GF-D8 (cell line): Measurements from ENCODE around the gene GOLIM4.
"Not testable (repeated sequence)": the region's sequence is repeated elsewhere in the genome, so short reads cannot be mapped to it uniquely, and the experiment has no call there.

Experiments used
- DNase-seq: peaks from one replicate; lab custom pipeline; 2025; lab: John Stamatoyannopoulos, UW

GOLIM4 gene

DNA sequence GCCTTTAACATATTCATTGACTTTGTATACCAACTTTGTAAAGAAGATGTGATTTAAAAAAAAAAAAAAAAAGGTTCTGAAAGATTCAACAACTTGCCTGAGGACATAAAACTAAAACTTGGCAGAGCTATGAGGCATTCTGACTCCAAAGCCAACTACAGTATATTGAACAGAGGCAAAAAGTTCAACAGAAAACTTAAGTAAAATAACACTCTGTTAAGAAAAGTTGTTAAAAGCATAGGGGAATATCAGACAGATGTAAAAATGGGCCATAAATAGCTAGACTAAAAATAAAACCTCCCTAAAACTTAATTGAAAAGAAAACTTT is 23.4 kb downstream of the GOLIM4 start:
- no peak for DNase-seq

DNA sequence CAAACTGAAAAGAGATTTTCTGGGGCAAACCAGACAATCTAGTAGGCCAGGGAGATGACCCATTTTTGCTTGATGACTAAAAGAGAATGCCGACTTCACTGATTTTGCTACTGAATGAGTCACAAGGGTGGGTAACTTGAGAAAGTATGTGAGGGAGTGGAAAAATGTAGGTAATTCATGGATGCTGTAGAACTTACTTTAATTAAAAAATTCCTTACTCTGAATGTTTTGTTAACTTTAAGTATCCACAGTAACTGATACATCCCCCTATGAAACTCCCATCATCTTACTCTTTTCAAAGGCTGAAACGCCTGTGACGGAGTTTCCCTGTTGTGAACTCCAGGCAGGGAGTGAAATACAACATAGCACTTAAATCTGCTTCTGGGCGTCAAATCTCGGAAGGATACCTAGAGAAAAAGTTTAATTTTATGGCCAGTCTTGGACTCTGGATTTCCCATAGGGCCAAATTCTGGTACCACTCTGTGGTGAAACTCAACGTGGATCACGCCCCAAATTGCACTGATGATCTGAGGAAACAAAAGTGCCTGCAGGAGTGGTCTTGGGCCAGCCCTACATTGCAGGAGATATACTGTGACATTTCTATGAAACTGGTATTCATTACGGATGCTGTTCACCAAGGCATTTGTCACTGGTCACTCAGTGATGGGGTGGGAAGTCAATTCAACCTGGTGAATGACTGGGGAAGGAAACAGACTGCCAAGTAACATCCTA is 24.0 kb downstream of the GOLIM4 start:
- DNase-seq: no peak

DNA sequence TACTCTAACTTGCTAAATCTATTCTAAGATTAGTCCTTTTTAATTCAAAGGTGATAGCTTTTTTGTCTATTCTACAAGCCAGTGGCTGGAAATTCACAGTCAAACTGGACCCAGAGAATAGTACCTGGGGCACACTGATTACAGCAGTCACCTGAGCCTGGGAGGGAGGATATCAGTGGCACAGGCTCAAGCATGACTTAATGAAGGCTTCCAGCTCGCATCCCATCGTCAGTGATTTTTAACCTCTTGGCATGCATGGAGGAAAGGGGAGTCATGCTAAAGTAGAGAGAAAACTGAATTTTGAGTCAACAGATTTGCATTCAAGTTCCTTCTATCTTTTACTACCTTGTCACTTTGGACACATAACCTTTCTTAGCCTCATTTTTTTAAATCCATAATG is 24.8 kb downstream of the GOLIM4 start:
- no peak for DNase-seq

DNA sequence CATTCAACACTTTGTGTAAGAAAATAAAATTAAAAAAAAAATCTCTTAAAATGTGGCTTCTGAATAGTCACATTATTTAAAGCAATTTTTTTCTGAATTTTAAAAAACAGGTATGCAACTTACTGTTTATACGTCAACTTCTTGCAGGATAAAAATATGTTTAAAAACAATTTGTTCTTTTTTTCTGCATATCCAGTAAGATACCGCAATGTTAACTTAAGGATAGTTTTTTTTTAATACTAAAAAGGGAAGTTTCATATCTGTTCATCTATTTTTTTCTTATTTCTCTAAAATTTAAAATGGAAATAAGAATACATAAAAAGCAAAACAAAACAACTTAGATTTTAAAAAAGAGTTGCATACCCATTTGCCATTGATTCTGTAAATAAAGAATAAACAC is 27.4 kb downstream of the GOLIM4 start:
- no peak for DNase-seq

DNA sequence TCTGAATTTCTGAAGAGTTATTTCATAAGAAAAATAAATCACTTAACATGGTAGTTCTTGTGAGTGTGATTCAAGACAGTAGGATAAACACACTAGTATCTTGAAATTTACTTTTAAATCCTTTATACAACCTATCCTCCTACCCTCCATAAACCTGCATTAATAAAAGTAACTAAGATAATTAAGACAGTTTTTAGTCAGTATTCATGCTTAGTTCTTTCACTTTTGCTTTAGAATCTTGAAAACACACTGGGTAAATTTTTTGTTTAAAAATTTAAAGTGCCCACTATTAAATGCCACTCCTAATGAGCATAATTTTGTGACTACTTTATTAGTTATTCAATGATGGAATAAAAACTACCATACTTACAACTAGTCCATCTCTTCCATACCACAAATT is 28.8 kb downstream of the GOLIM4 start:
- DNase-seq: no peak

DNA sequence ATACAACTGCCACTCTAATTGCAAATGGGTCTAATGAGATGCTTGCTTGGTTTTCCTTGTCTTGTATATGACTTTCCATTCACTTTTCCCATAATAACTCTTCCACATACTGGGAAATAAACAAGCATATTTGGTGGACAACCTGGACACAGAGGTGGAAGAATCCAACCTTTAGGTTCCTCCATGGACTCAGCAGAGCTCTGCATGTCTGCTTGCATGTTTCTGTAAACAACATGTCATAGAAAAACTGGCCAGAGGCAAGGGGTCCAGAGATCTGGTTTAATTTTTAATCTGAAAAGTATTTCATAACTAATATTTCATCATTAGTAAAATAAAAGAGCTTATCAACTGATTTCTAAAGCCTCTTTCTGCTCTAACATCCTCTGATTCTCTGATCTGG is 30.2 kb downstream of the GOLIM4 start:
- no peak for DNase-seq

DNA sequence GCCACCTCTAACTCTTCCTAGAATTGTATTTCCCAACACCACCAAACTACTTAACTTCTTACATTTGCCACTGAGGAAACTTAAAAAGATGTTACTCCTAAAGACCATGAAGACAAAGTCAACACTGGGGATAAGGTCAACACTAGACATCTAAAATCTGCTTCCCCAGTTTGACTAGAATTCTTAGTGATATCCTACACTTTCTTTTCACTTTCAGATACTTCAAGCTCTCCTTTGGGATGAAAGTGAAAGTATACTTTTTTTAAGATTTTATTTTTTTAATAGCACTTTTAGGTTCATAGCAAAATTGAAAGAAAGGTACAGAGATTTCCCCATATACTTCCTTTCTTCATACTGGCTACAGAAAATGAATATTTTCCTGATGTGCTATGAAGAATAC is 32.6 kb downstream of the GOLIM4 start:
- DNase-seq: no peak

DNA sequence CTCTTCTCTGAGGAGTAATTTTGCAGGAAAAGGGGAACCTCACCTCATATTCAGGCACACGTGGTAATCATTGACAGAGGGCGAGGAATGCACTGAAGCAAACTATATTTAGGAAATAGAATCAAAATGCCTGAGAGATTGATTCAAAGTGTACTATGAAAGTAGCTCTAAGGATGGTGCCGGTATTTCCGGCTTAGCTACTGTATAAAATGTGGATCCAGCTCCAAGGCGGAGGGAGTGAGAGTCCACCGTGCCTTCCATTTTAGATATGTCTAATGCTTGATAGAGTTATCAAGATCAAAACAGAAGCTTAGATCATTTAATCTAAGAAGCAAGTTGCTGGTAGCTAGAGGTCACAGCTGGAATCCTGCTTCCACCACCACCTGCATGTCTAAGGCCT is 33.0 kb downstream of the GOLIM4 start:
- no peak for DNase-seq

DNA sequence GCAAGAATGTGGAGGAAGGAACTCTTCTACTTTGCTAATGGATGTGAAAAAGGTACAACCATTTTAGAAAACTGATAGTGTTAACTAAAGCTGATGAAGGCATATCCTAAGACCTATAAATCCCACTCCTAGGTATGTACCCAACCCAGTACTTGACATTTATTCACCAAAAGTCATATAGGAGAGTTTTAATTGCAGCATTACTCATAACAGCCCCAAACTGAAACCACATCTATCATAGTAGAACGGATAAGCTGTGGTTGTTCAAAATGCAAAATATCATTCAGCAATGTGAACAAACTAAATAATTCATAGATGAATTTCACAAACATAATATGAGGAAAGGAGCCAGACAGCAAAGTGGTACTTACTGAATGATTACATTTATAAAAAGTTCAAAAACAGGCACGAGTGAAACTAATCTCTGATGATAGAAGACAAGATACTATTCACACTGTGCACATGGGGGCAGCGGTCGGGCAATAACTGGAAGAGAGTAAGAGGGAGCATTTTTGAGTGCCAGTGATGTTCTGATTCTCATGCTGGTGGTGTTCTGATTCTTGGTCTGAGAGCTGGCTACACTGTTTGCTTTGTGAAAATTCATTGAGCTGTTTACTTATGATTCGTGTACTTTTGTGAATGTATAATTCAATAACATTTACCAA is 34.3 kb downstream of the GOLIM4 start:
- DNase-seq: no peak

DNA sequence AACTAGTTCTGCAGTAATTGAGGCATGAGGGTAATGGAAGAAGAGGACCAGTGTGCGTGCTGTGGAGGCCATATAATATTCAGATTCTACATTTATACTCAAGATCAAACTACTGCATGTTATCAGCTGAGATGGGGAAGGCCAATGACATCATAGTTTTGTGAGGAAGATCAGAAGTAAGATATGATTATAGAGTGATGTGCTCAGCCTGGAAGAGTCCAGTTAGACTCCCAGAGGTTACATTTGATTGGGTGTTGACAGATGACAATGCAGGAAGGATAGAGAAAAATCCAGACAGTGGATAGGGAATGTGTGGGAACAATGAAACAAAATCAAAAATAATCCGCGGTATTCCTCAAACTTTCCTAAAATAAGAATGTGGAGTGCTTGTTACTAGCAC is 35.4 kb downstream of the GOLIM4 start:
- DNase-seq: no peak

DNA sequence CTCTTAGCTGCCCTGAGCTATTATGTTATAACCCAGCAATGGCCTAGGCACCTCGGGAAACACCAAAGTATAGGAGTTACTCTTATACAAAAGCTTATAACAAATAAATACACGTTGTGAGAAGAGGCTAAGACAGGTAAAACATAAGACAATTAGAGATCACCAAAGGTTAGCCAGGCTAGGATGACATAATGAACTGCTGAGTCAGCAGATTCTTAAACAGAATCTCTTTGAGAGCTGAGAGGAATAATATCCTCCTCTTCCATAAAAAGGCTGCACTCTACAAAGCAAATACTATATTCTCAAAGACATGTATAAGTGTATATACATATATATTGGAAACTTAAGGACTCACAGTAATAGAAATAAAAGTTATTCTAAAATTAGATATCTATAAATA is 37.2 kb downstream of the GOLIM4 start:
- no peak for DNase-seq

DNA sequence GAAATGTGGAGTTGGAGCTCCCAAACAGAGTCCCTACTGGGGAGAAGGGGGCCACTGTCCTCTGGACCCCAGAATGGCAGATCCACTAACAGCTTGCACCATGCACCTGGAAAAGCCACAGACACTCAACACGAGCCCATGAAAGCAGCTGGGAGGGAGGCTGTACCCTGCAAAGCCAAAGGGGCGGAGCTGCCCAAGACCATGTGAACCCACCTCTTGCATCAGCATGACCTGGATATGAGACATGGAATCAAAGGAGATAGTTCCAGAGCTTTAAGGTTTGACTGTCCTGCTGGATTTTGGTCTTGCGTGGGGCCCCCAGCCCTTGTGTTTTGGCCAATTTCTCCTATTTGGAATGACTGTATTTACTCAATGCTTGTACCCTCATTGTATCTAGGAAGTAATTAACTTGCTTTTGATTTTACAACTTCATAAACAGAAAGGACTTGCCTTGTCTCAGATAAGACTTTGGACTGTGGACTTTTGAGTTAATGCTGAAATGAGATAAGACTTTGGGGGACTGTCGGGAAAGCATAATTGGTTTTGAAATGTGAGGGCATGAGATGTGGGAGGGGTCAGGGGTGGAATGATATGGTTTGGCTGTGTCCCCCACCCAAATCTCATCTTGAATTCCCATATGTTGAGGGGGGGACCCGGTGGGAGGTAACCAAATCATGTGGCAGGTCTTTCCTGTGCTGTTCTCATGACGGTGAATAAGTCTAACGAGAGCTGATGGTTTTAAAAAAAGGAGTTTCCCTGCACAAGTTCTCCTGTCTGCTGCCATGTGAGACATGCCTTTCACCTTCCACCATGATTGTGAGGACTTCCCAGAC is 39.1 kb downstream of the GOLIM4 start:
- not testable (repeated sequence) for DNase-seq

DNA sequence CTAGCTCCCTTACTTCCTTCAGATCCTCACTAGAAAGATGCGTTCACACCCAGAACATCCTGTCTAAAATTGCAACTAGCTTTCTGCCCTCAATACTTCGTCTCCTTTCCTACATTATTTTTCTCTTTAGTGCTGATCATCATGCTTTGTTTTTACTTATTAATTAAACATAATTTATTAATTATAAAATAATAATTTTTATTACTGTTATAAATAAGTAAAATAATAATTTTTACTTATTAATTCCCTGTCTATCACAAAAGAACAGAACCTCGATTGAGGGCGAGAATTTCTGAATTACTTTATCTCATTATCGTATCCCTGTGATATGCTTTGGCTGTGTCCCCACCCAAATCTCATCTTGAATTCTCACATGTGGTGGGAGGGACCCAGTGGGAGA is 41.3 kb downstream of the GOLIM4 start:
- no peak for DNase-seq

DNA sequence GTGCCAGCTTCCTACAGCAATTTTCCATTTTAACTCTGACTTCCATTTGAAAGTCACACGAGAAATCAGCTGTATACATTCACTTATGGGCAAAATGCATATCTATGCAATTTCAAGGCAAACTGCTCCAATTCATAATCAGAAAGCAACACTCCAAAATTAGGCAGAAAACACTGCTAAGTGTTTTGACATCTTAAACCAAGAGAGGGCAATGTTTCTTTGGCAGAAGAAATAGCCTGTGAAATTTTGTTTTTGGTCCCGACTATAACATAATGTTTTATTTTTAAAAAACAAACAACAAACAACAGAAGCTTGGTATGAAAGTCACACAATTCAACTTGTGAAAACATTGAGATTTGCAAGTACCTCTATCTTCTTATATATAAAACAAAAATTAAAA is 42.6 kb downstream of the GOLIM4 start:
- DNase-seq: no peak

DNA sequence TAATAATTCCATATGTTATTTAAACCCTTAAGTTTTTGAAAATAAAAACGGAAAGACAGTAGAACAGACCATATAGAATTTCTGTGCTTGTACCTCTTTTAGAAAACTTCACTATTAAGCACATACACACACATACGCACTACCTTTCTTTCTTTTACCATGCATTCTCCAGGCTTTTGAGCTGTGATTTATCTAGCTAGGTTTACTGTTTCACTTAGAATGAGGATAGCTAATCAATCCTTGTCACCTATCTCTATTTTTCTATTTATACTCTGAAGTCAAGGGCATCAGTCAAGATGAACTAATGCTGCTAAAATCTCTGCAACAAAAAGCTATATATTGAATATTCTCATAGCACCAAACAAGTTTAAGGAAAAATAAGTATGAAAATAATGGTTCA is 43.2 kb downstream of the GOLIM4 start:
- DNase-seq: no peak

DNA sequence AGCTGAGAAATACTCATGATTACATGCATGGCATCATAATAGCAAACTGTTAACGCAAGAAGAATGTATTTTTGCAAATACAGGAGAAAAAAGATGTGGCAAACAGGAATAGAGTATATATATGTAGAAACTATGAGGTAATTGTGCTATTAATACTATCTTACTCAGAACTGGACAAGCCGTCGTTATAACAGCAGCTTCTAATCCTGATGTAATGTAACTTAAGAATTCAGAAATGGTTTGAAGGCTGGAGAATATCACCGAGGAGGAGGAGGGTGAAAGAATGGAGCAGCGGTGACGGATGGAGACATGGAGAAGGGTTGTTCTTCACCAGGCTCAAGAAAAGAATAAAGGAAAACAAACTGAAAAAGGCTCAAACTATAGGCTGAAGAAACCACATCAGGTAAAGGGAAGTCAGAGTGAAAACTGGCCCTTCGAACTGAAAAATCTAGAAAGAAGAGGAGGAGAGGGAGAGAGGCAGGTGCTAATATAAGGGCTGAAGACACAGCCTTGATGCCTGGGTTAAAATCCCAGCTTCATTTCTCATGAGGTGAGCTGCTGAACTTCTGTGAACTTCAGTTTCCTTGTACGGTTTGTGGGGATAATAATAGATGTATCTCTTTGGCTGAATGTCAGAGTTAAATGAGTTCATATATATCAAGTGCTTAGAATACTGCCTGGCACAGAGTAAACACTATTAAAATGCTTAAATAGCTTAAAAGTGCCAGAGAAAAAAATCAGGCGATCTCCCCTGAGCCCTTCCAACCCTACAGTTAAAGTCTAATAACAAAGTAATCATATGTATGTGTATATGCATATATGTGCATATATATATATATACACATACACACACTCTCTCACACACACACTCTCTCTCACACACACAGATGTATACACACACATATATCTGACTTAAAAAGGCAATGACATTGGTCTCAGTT is 43.9 kb downstream of the GOLIM4 start:
- DNase-seq: no peak

DNA sequence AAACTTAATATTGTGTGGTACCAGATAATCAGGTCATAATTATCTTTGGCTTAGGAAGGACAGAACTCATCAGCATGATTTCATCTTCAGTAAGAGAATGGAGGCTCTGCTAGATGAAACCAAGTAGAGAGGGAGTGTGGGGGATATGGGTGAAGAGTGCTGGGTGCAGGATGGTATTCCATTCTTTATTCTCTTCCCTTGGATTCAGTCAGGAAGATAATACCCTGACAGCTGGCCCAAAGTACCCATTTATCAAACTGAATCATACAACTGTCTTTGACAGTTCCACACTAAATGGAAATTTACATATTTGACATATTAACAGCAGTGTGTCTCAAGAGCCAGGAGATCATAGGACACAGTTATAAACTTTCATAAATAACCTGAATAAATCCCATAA is 44.7 kb downstream of the GOLIM4 start:
- no peak for DNase-seq

DNA sequence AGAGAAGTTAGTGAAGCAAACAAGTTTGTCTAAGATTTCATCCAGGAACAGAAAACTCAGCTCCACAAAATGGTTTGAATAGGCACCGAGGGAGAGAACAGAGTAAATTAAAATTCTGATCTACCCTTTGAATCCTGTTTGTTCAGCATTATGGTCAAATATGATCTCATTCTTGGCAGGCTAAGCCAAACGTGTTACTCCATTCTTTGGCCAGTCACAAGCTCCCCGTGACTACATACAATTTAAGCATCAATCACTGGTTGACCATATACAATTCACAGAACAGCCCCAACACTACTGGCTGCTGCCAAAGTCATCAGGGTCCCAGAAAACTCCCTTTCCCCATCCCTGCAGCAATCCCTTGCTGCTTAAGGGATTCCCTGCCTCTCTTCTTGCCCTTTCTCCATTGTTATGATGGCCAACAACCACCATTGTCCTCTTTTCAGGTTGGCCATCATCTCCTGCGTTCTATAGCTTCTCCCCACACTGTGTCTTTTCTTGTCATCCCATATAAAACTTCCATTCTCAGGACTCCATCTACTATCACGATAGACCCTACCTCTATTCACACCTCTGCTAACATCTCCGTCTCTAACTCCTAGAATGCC is 46.3 kb downstream of the GOLIM4 start:
- DNase-seq: no peak

DNA sequence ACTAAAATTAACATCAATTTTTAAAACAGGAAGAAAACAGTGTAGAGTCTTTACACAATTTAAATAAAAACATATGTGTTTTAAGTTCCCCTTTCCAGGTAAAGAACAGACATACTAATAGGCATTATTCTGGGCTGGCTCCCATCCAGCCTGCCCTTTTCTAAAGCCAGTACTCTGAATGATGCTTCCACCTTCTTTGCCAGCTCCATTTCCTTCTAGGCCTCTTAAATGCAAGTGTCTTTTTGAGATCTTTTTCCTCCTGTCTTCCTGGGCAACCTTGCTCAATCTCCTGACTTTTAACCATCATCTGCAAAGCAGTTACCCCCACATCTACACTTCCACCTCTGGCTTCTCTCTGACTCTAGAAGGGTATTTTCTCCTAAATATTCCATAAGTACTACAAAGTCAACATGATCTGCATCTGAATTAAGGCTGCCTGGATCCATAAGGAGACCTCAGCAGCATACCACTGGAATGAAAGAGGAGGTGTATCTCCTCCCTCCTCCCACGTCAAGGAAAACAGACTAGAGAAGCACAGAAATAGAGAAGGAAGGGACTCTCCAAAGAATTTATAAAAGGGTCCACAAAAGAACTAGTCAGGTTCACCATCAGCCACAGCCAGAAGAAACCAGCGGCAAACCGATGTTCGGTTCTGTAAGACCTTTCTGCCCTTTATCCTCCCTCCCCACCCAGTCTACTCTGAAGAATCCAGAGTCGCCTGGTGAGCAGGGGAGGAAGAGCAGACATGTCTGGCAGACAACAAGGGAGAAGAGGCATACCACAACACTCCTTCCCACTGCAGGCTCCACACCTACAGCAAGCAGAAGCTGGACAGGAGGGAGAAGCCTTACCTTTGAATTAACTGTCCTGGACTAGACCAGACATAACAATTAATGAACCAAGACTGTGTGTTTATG is 47.1 kb downstream of the GOLIM4 start:
- DNase-seq: no peak

DNA sequence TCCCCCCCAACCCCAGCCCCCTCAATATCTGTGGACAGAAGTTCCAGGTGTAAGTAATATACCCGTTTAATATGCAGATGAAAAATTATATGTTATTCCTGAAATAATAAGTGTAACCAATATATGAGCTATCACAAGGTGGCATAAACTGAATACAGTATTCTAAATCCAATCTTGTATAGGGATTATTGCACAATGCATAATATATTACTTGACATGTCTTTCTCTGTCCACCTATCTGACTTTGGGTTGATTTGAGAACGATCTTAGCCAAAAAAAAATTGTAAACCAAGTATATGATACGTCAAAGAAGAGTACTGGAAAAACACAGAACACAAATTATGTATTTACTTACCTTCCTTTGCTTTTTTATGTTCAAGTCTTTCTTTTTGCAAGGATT is 47.8 kb downstream of the GOLIM4 start:
- no peak for DNase-seq
